Suprapubic skin (tissue), 4 donors: ENCODE measurements around the gene VPS41.

Experiments used
- CTCF ChIP-seq, 2 donors: fragments of 200-600 bp in 1 of 2; fragments of 450-650 bp in 1 of 2; sonication (generic) in 1 of 2; IDR thresholded peaks; one replicate each; pipeline ENCODE4 v1.5.1; 2016 to 2019; ENCODE audit warnings: antibody characterized with exemption in 2 of 2, mild to moderate bottlenecking in 1 of 2, moderate library complexity in 1 of 2
- EP300 ChIP-seq: sonication (generic); formaldehyde crosslinking; IDR thresholded peaks from one replicate; pipeline ENCODE4 v1.6.1; 2017; ENCODE audit warnings: antibody characterized with exemption
- POLR2A ChIP-seq, 2 donors: fragments of 450-650 bp; IDR thresholded peaks; one replicate each; pipeline ENCODE4 v1.6.1; 2017; ENCODE audit warnings: antibody characterized with exemption in 2 of 2, mild to moderate bottlenecking in 2 of 2, moderate library complexity in 2 of 2
- POLR2AphosphoS5 ChIP-seq, 3 donors: sonication (generic); formaldehyde crosslinking; IDR thresholded peaks; one replicate each; pipeline ENCODE4 v1.6.1; 2017; ENCODE audit warnings: antibody characterized with exemption in 3 of 3

GRCh38 chr7:38881015-38881414, 28.0 kb downstream of the VPS41 start:
- no peak for TF ChIP-seq CTCF (IDR thresholded peaks at IDR 0.05)
- no peak for TF ChIP-seq POLR2A (IDR thresholded peaks at IDR 0.05)
- TF ChIP-seq EP300: no peak
- TF ChIP-seq POLR2AphosphoS5 (IDR thresholded peaks at IDR 0.05): no peak
